ENCODE results near the gene RWDD3. TPM values are rescaled to one million over a fixed set of nuclear protein-coding genes. Genes with fewer than 3 reads are reported as not detected.

The RWDD3 gene
- total and polyA plus RNA-seq, 2 donors (not counting 3 experiments of a cell fraction or from before 2014, with no cell fraction given): 9.3 to 12.1 TPM

DNA sequence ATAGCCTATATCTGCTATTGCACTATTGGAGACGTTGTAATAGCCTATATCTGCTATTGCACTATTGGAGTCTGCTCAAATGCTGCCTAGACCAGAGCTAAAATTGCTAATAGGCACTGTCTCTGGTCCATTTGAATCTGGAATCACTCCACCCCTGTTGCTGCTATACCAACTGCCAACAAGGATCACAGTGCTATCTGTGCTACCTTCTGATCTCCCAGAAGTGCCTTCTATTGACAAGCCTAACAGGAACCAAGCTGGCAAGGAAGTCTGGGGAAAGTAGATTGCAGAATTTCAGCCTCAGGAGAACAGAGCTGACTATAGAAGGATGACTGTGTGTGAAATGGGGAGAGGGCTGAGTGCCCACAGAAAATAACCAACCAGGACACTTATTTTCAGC, 15.9 kb downstream of the RWDD3 start:
- Histone ChIP-seq H3K36me3 (ENCODE audit: control insufficient read depth in 2 of 2, extremely low read depth in 1 of 2, insufficient read depth in 2 of 2, low read length in 2 of 2) (peaks cover 0 to 2% of the 10 kb centered on the region in 2 experiments), H3K9me1 (replicated peaks; ENCODE audit: control insufficient read depth, extremely low read depth, insufficient read depth, low read length) (no peaks in the 10 kb centered on the region), H3K27ac (ENCODE audit: insufficient read depth, low read depth, low read length) (no peak overlapping the region), H3K9ac (replicated peaks; ENCODE audit: extremely low read depth, insufficient read depth, low read length) (no peak overlapping the region), H3K79me2 (ENCODE audit: control insufficient read depth, insufficient read depth, low read length) (no peaks in the 10 kb centered on the region), H2AFZ (ENCODE audit: low read depth, low read length) (no peak overlapping the region), H3K4me3 (replicated peaks in 1 of 3; ENCODE audit: insufficient read depth in 1 of 3, low read depth in 1 of 3, low read length in 3 of 3) (no peak overlapping the region), H3K4me1 (ENCODE audit: control insufficient read depth, extremely low read depth, insufficient read depth, low read length) (no peaks in the 10 kb centered on the region), H3K9me3 (replicated peaks; ENCODE audit: control insufficient read depth, insufficient read depth, low read length) (no peaks in the 10 kb centered on the region), H3K4me2 (ENCODE audit: insufficient read depth, low read length) (no peak overlapping the region), H3K27me3 (ENCODE audit: control insufficient read depth in 2 of 2, insufficient read depth in 2 of 2, low read length in 2 of 2) (no peaks in the 10 kb centered on the region), H4K20me1 (replicated peaks; ENCODE audit: control insufficient read depth, extremely low read depth, insufficient read depth, low read length) (no peaks in the 10 kb centered on the region)
- no TSS peak for BruUV-seq (replicated peaks)
- dilution Hi-C loops (cut with MboI; ENCODE audit: extremely low pct_ligation_motif_present, low sequenced_read_pairs) (no loop called here), intact Hi-C loops (cut with micrococcal nuclease) (no loop called here)
- FAIRE-seq (no peak), DNase-seq (ENCODE audit: low read depth, low spot score) (no peak)
- CTCF ChIA-PET: no interaction called here
- TF ChIP-seq, protein P1, sequence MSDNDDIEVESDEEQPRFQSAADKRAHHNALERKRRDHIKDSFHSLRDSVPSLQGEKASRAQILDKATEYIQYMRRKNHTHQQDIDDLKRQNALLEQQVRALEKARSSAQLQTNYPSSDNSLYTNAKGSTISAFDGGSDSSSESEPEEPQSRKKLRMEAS (IDR thresholded peaks at IDR 0.05; ENCODE audit: insufficient read depth, insufficient read length): no peak
- TF ChIP-seq FOS (IDR thresholded peaks at IDR 0.05; ENCODE audit: borderline replicate concordance, insufficient read depth, low read length): no peak
- TF ChIP-seq MYC (IDR thresholded peaks at IDR 0.05; ENCODE audit: low read depth, low read length): no peak
- no peak for TF ChIP-seq JUN (IDR thresholded peaks at IDR 0.05; ENCODE audit: borderline replicate concordance, insufficient read depth, insufficient read length, low read depth)
- no peak for TF ChIP-seq GATA2 (IDR thresholded peaks at IDR 0.05; ENCODE audit: insufficient read depth, insufficient read length, low read depth, low read length)
- TF ChIP-seq, protein P2, sequence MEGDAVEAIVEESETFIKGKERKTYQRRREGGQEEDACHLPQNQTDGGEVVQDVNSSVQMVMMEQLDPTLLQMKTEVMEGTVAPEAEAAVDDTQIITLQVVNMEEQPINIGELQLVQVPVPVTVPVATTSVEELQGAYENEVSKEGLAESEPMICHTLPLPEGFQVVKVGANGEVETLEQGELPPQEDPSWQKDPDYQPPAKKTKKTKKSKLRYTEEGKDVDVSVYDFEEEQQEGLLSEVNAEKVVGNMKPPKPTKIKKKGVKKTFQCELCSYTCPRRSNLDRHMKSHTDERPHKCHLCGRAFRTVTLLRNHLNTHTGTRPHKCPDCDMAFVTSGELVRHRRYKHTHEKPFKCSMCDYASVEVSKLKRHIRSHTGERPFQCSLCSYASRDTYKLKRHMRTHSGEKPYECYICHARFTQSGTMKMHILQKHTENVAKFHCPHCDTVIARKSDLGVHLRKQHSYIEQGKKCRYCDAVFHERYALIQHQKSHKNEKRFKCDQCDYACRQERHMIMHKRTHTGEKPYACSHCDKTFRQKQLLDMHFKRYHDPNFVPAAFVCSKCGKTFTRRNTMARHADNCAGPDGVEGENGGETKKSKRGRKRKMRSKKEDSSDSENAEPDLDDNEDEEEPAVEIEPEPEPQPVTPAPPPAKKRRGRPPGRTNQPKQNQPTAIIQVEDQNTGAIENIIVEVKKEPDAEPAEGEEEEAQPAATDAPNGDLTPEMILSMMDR (IDR thresholded peaks at IDR 0.05; ENCODE audit: extremely low read depth in 1 of 2, insufficient read depth in 1 of 2, low read depth in 1 of 2, low read length in 2 of 2): no peak
- no peak for TF ChIP-seq POLR2AphosphoS5 (IDR thresholded peaks at IDR 0.05; ENCODE audit: insufficient read depth, low read depth, low read length)
- POLR2A ChIA-PET: no interaction called here
